A673 (cell line): ENCODE data around the gene SCO2. TPM values are rescaled to one million over a fixed set of nuclear protein-coding genes. Genes with fewer than 3 reads are reported as not detected.
A peak's percentile ranks its signal among the peaks of the same experiment; 100 is the strongest.

Experiments
- BruUV-seq: library from RNA; stranded (reverse); fragments of 400-500 nt; replicated peaks from 2 replicates; lab custom pipeline; 2021; lab: Mats Ljungman, UMichigan
- CTCF ChIA-PET: fragments of 300-600 bp; sonication (Branson Sonifier 250); formaldehyde crosslinking; loops from one replicate; lab custom pipeline; 2022; ENCODE audit warnings: antibody characterized with exemption; lab: Charles Lee
- POLR2A ChIA-PET: fragments of 300-600 bp; sonication (Branson Sonifier 250); formaldehyde crosslinking; loops from one replicate; lab custom pipeline; 2022; ENCODE audit warnings: antibody characterized with exemption; ENCODE audit not compliant: low non-redundant PET; lab: Charles Lee
- DNase-seq: peaks from one replicate; pipeline ENCODE4 v3.0.0-alpha.2; 2015; ENCODE audit warnings: low spot score
- H3K27ac ChIP-seq: fragments of 200-600 bp; sonication (generic); 2 replicates; pipeline ENCODE4 v1.5.1; 2016; ENCODE audit warnings: mixed run types, low read depth, mild to moderate bottlenecking, mixed read lengths, antibody characterized with exemption, low read length; ENCODE audit not compliant: poor library complexity, severe bottlenecking
- H3K27me3 ChIP-seq: fragments of 200-600 bp; sonication (generic); replicated peaks from 2 replicates; pipeline ENCODE4 v1.6.1; 2017; ENCODE audit warnings: mixed run types, low read depth, mild to moderate bottlenecking, mixed read lengths, antibody characterized with exemption, low read length; ENCODE audit not compliant: insufficient read depth, poor library complexity
- H3K36me3 ChIP-seq: fragments of 200-600 bp; sonication (generic); 2 replicates; pipeline ENCODE4 v1.6.1; 2016; ENCODE audit warnings: mixed run types, mild to moderate bottlenecking, mixed read lengths, antibody characterized with exemption, low read length; ENCODE audit not compliant: insufficient read depth, poor library complexity, severe bottlenecking
- H3K4me1 ChIP-seq: fragments of 200-600 bp; sonication (generic); 2 replicates; pipeline ENCODE4 v1.6.1; 2017; ENCODE audit warnings: mixed run types, mild to moderate bottlenecking, mixed read lengths, antibody characterized with exemption, low read length; ENCODE audit not compliant: insufficient read depth, poor library complexity, severe bottlenecking
- H3K4me3 ChIP-seq: fragments of 200-600 bp; sonication (generic); 2 replicates; pipeline ENCODE4 v1.5.1; 2016; ENCODE audit warnings: low read depth, mixed run types, mild to moderate bottlenecking, mixed read lengths, low read length; ENCODE audit not compliant: poor library complexity, severe bottlenecking
- H3K9me3 ChIP-seq: fragments of 200-600 bp; sonication (generic); 2 replicates; pipeline ENCODE4 v1.6.1; 2016; ENCODE audit warnings: mixed run types, low read depth, mild to moderate bottlenecking, mixed read lengths, antibody characterized with exemption, low read length; ENCODE audit not compliant: poor library complexity, severe bottlenecking
- CTCF ChIP-seq: fragments of 300-800, 200-600 bp; sonication (generic); conservative IDR thresholded peaks from 2 replicates; pipeline ENCODE4 v1.5.1; 2017; ENCODE audit warnings: low read depth, mild to moderate bottlenecking, antibody characterized with exemption, low read length, moderate library complexity, mixed read lengths
- EZH2 ChIP-seq: fragments of 200-600 bp; sonication (generic); IDR thresholded peaks from 2 replicates; pipeline ENCODE4 v1.6.1; 2017; ENCODE audit warnings: borderline replicate concordance, low read depth, mild to moderate bottlenecking, mixed read lengths, antibody characterized with exemption, low read length; ENCODE audit not compliant: poor library complexity, severe bottlenecking
- intact Hi-C: fragments of 100-400 bp; cut with micrococcal nuclease; formaldehyde crosslinking; loops from one replicate; pipeline ENCODE4 v1.10.0; 2022; ENCODE audit not compliant: unreplicated experiment
- total RNA-seq: library from RNA; stranded (reverse); gene quantifications from 2 replicates; pipeline ENCODE4 v1.2.3, GENCODE V29; 2021

Gene SCO2
- total RNA-seq, 1 experiment from 2014 or later, result 5.4 TPM

- Histone ChIP-seq H3K27me3 (peaks cover 23% of the 10 kb centered on the region), H3K36me3 (no peaks in the 10 kb centered on the region), H3K4me1 (peaks cover 17% of the 10 kb centered on the region), H3K4me3 (peak overlapping the region; percentile 46), H3K27ac (no peak overlapping the region), H3K9me3 (no peaks in the 10 kb centered on the region)
- DNase-seq, result no peak
- ChIA-PET POLR2A (no interaction called here), CTCF (no interaction called here)
- BruUV-seq, result no TSS peak
- intact Hi-C loops, result no loop called here
- TF ChIP-seq EZH2 (no peak), CTCF (no peak)
Observed at GRCh38 chr22:50531962-50532674, 6.7 kb upstream of the SCO2 start.

GRCh38 chr22:50531546-50531961, 6.2 kb upstream of the SCO2 start:
- ChIA-PET CTCF (no interaction called here), POLR2A (no interaction called here)
- no peaks in the 10 kb centered on the region for H3K36me3 ChIP-seq
- no peak for DNase-seq
- H3K27ac ChIP-seq, result no peak overlapping the region
- peaks cover 23% of the 10 kb centered on the region for H3K27me3 ChIP-seq
- no TSS peak for BruUV-seq
- no peaks in the 10 kb centered on the region for H3K9me3 ChIP-seq
- intact Hi-C loops, result no loop called here
- H3K4me1 ChIP-seq, result peaks cover 20% of the 10 kb centered on the region
- H3K4me3 ChIP-seq, result peak overlapping the region; percentile 46
- TF ChIP-seq CTCF (no peak), EZH2 (no peak)

DNA sequence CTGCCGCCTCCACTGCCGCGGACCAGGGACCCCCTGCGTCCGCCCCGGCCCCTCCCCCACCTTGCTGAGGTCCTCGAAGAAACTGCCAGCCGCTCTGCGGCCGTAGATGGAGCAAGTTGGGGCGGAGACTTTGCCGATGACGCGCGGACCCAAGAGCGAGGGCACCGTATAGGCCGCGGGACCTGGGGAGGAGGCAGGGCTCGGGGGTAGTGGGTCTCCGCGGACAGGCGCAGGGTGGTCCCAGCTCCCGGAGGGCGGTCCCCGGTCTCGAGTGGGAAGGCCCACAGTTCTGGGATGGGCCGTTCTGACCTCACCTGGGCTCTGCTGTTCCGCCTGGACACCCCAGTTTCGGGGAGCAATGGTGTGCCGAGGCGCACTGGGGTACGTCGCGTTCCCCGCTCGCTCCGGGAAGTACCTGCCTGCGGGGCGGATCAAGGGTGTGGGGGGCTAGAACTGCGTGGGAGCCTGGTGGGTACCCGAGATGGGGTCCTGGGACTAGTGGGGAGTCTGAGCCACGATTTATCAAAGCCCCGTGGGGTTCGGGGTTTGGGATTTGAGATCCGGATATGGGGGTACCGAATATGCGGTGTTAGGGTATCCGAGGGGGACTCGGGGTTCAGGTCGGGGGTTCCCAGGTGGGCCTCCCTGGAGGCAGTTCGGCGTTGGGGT, 5.6 kb upstream of the SCO2 start:
- POLR2A ChIA-PET, result no interaction called here
- Histone ChIP-seq H3K36me3 (no peaks in the 10 kb centered on the region), H3K9me3 (no peaks in the 10 kb centered on the region), H3K27me3 (peaks cover 23% of the 10 kb centered on the region), H3K27ac (no peak overlapping the region), H3K4me3 (peak overlapping the region; percentile 46), H3K4me1 (peaks cover 21% of the 10 kb centered on the region)
- CTCF ChIA-PET, result no interaction called here
- intact Hi-C loops, result no loop called here
- BruUV-seq, result no TSS peak
- TF ChIP-seq CTCF (no peak), EZH2 (no peak)
- peak; percentile 73 for DNase-seq
